ENCODE measurements around the gene FADS2.

Gene FADS2

DNA sequence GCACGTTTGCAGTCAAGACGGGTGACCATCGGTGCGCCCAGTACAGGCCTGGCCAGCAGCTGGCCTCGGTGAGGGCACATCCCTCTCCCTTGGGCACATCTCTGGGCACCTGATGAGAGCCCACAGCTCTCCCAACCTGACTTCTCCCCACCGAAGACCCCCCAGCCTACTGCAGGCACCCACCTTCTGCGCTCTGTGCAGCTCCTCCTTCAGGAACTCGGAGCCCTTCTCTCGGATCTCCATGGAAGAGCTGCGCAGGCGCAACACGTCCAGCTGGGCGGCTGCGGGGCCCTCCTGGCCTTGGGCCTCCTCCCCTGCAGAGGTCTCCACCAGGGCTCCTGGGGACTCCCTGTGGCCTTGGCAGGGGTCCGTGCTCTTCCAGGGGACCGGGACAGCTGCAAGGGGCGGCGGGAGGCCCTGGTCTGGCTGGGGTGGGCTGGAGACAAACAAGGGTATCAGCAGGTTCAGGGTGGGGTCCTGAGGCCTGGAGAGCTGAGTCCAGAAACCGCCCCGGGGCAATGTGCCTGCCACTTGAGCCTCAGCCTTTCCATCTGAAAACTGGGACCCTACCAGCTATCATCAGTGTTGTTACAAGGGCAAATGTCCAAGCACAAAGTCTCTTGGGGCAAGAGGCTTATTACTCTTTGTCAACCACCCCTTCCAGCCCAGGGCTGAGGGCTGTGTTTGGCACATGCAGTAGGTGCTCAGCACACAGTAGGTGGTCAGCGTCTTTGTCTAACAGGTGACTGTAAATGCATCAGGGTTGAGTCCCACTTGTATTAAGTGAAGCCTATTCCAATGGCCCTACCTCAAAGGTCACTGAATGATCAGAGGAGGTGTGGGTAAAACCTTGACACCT, 80.0 kb downstream of the FADS2 start:
- ATAC-seq, result no peak

DNA sequence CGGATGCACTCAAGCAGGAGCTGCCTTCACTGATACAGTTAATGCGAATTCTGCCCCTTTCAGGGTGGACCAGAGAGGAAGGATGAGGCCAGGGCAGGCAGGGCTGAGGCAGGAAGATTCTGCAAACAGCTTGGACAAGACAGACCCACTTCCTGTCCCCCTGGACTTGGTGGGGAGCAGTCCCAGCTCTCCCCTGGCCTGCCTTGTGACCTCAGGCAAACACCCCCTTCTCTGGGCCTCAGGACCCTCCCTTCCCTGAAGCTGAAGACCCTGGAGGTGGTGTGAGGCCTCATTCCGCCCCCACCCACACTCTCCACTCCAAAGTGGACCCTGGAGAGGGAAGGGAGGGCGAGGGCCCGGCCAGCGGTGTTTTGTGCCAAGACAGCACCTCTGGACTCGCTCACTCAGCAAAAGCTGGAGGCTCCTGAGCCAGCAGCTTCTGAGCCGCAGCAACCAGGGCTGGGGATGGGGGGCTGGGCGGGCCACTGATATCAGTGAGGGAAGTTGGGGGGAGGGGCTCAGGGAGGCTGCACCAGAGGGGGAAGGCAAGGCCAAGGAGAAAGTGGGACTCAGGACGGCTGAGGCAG, 80.7 kb downstream of the FADS2 start:
- ATAC-seq, result no peak

DNA sequence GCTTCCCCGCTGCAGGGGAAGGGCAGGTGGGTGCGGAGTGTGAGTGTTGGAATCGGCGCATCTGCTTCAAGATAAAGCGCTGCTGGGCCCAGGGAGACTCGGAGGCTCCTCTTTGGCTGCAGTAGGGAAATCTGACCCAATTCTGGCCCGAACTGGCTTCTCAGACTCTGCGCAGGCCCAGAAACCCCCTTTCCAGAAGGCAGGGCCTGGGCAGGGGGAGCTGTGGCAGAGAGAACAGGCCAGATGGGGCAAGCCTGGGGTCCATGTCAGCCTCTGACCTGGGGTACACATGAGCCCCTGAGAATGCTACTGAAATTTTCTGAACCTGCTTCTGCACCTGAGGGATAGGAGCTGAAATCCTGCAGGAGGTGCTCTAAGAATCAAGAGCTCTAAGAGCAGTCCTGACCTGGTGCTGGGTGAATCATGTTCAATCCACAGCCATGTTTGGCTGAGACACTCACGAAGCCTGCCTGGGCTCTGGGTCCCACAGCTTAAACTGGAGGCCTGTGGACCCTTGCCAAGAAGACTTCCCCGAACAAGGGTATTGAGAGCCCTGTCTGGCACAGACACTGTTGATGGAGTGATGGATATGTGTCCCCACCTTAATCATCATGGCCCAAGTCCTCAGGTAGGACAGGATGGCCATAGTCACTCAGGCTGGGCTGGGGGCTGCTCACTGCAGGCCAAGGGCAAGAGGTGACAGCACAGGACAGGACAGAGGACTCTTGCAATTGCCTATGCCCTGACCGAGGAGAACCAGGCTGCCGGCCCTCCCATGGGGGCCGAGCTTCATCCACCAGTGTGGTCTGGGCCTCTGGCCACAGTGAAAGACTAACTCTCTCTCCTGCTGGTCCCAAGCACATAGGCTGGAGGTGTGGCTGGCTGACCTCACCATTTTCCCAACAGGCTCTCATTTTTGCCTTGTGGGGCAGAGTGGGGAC, 82.4 kb downstream of the FADS2 start:
- no peak for ATAC-seq

DNA sequence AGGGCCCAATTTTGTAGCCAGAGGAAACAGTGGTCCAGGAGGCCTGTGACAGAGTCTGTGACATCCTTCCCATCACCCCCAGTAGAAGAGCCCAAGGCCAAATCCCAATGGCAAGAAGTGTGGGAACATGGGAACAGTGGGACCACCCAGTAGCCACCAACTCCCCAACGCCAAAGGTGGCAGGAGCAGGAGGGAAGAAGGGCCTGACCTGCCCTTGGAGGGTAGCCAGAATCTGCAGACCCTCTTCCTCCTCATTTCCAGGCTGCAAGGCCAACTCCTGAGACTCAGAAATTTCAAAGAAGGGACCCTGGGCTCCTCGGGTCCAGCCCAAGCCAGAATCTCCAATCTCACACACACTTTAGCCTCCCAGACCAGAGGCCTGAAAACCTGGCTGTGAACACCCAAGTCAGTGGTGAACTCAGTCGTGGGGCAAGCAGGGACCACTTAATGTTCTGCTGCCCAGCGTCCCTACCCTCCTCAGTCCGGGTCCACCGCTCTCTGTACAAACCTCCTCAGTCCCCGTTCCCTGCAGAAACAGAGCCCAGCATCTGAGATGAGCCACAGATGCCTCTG, 83.1 kb downstream of the FADS2 start:
- no peak for ATAC-seq

DNA sequence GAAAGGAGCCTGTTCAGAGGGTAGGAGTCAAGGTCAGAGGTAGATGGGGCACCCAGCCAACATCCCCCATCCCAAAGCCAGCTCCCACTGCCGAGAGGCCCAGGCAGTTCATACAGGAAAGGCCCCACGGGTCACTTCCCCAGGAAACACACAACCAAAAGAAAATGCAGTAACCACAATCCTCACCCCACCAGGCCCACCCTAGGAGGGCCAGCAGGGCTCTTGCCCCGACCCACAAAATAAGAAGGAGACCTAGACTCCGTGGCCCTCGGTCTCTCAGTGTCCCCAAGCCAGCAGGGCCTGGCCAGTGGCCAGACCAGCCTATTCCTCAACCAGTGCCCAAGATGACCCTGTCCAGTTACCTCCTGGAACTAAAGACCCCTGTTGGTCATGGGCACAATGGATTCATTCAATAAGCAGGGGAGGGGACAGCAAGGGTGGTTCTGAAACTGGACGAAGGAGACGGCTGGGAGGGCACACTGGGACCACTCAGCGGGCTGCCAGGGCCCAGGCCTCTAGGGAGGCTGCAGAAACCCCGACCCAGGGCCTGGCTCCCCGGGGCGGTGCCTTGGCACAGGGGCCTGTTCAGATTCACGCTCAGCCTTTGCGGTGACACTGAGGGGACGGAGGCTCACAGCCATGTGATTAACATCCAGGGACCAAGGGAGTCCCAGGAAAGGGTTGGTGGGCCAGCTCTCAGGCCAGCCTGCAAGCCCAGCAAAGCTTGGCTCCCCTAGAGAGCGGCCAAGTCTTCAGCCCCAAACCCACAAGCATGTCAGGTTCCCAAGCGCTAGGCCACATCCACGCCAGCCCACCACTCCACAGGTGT, 83.8 kb downstream of the FADS2 start:
- ATAC-seq, result no peak

DNA sequence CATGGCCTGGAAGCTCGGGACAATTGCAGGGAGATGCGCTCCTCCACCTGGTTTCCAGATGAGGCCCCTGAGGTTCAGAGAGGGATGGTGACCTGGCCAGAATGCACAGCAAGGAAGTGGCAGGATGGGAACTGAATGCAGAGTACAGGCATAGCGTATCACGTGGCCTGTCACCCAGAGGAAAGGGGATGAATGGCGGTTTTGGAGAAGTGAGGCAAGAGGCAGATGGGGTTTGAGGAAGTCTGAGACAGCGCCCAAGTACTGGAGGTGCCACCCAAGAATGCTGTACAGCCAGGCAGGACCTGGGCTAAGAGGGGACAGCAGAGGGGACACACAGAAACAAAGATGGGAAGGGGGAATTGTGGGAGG, 84.4 kb downstream of the FADS2 start:
- no peak for ATAC-seq

DNA sequence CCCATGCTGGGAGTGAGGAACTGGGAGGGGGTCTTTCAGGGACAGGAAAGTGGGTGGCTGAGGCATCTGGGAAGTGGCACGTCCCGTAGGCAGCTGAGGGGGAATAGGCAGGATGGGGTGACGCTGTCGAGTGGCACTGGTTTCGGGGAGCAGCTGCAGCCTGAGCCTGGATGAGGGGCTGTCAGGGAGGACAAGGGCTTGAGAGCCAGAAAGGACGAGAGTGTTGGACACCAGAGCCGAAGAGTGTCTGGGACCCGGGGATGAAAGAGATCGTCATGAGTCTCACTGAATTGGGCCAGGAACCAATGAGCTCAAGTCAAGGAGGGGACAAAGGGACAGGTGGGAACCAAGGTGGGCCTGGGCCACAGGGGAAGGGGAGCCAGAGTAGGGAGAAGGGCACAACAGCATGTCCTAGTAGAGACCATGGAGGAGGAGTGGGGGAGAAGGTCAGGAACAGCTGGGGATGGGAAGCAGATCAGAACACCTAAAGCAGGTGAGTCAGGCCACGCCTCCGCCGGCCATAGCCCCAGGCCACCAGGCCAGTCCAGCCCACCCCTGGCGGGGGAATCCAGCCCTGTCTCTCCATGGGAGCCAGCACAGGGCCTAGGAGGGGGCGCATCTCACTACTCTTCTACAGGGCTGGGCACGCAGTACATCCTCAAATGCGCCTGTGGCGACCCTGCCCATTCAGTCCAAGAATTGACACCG, 85.0 kb downstream of the FADS2 start:
- ATAC-seq, result no peak

DNA sequence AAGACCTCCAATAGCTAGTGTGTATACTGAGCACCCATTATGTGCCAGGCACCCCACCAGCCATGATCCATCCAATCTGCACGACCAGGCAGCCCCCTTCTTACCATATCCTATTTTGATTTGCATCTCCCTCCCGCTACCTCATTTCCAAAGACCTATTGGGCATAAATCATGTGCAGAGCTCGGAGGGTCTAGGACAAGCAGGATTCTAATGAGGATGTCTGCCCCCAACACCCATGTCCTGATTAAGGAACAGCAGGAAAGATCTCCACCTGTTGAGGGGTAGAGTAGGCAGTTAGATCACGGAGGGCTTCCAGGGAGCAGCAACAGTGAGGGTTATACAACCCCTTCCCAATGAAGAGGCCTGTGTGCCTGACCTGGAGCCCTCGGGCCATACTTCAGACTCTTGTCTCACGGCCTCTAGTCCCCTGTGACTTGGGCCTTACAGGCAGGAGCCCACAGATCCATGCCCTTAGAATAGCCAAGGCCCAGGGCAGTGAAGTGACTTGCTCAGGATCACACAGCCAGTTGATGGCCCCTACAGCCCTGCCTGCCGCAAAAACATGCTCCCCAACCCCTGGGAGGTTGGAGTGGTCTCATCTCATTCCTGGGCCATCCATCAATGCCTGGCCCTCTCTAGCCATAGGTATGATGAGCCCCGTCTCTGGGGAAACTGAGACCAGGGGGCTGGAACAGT, 85.7 kb downstream of the FADS2 start:
- no peak for ATAC-seq

DNA sequence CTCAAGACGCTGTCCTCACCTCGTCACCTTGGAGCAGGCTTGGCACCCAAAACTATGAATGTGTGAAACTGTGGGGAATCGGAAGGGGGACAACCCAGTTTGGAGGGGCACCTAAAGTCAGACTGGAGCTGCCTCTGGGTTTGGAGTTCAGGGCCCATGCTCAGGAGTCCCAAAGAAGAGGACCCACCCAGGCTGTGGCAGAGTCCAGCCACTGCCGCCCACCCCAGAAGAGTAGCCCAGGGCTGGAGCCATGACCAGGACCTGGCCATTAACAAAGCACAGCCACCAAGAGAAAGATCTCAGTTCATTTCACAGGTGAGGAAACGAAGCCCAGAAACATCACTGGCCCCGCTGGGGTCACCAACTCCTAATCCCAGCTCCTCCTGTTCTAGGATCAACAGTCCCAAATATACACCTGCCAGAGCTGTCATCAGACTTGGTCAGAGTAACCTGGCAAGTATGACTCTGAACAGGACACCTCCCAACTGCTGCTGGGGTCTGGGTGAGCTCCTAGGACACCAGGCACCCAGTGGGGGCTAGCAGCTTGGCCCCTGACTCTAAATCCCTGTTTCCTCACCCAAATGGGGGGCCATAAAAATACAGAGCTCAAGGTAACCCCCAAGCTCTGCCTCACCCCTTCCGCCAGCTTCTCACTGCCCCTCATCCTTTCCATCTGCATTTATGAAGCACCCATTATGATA, 86.5 kb downstream of the FADS2 start:
- no peak for ATAC-seq

DNA sequence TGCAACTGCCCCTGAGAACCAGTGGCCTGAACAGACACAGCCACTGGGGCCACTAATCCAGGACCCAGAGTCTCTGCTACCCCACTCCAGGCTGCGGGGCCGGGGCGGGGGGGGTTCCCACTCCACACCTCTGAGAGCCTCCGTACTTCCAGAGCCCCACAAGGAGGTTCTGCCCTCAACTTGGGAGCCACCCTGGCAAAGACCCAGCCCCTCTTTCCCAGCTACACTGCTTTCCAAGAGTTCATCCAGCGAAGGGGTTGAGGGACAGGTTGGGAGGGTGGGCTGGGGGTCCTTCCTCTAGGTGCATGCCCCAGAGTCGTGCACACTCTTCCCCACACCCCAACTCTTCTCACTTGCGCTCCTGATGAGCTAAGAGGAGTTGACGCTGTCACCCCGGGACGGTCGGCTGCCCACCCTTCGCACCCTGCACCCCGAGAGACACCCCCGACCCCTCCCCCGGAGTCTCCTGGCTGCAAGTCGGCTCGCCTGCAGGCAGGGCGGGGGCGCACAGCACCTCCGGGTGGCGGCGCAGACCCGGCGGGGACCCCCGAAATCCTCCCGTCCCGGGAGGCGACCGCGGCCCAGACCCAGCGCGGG, 88.7 kb downstream of the FADS2 start:
- ATAC-seq, result no peak
